ENCODE results near the gene F11.
"Not testable (repeated sequence)": the region's sequence is repeated elsewhere in the genome, so short reads cannot be mapped to it uniquely, and the experiment has no call there.

The F11 gene

DNA sequence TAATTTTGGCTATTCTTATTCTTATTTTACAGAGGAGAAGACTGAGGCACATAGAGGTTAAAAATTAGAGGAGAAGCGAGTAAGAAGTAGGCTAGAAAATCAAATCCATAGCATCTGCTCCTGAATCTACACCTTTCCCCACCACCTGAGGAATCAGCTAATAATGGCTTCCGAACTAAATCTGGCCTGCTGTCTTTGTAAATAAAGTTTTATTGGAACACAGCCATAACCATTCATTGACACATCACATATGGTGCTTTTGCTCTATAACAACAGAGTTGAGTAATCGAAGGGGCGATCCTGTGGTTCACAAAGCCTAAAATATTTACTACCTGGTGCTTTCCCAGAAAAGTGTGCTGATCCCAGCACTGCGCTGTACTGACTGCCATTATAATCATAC, 38.2 kb downstream of the F11 start:
- H3K27me3 ChIP-seq (ENCODE audit: insufficient read depth, low read length), result no peaks in the 10 kb centered on the region
- H3K4me3 ChIP-seq (ENCODE audit: low read length), result no peak overlapping the region
- H3K9ac ChIP-seq (ENCODE audit: low read depth, low read length), result no peak overlapping the region
- H3K27ac ChIP-seq (ENCODE audit: low read depth, low read length), result no peak overlapping the region
- no peaks in the 10 kb centered on the region for H3K4me1 ChIP-seq (ENCODE audit: insufficient read depth, low read length)
- 97% methylated on average over 5 of the region's 5 CpGs for WGBS
- H3K9me3 ChIP-seq (ENCODE audit: insufficient read depth, low read depth, low read length), result no peaks in the 10 kb centered on the region
- H3K36me3 ChIP-seq (ENCODE audit: insufficient read depth, low read length), result no peaks in the 10 kb centered on the region

DNA sequence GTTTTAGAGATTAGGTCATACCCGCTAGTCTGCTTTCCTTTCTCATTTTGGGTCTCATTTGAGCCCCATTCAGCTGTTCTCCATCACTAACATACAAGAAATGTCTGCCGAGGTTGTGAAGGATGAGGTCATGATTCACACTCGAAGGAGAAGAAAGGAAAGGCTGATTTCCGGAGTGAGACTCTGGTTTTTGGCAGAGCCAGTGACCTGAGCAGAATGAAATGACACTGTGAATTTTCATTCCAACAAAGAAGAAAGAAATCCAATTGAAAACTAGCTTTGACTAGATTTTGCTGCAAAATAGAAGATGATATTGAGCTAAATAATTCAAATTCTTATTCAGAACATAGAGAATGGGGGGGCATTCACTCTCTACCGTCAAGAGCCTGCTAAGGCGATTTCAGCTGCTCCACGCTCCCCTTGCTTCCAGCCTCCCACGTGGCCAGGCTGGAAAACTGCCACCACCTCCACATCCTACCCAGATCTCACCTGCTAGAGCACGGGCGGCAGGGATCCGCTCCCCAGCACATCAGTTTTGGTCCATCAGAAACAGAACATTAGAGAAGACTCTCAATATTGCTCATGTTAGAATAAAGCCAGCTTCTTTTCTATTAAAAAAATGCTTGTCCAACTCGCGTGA, 39.0 kb downstream of the F11 start:
- 79% methylated on average over 13 of the region's 13 CpGs for WGBS
- Histone ChIP-seq H3K4me1 (ENCODE audit: insufficient read depth, low read length) (no peaks in the 10 kb centered on the region), H3K9ac (ENCODE audit: low read depth, low read length) (no peak overlapping the region), H3K36me3 (ENCODE audit: insufficient read depth, low read length) (no peaks in the 10 kb centered on the region), H3K27me3 (ENCODE audit: insufficient read depth, low read length) (no peaks in the 10 kb centered on the region), H3K9me3 (ENCODE audit: insufficient read depth, low read depth, low read length) (no peaks in the 10 kb centered on the region), H3K4me3 (ENCODE audit: low read length) (no peak overlapping the region), H3K27ac (ENCODE audit: low read depth, low read length) (no peak overlapping the region)

DNA sequence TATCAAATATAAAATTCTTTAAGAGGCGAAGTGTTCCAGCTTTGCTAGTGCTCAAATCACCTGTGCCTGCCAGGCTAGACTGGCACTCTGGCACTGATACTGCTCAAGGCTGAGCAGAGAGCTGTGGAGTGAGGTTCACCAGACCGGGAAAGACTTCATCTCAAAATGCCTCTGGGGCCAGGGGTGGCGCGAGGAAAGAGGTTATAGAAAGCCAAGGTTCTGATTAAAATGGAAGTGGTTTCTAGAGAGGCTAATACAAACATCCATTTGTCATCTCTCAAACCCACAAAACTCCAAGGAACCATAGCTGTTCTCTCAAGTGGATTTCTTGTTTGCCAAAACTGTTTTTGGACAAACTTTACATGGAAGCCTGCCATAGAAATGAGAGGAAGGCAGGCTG, 41.5 kb downstream of the F11 start:
- Histone ChIP-seq H3K9ac (ENCODE audit: low read depth, low read length) (no peak overlapping the region), H3K4me1 (ENCODE audit: insufficient read depth, low read length) (no peaks in the 10 kb centered on the region), H3K27me3 (ENCODE audit: insufficient read depth, low read length) (no peaks in the 10 kb centered on the region), H3K36me3 (ENCODE audit: insufficient read depth, low read length) (no peaks in the 10 kb centered on the region), H3K4me3 (ENCODE audit: low read length) (no peak overlapping the region), H3K9me3 (ENCODE audit: insufficient read depth, low read depth, low read length) (no peaks in the 10 kb centered on the region), H3K27ac (ENCODE audit: low read depth, low read length) (no peak overlapping the region)
- WGBS, result 96% methylated on average over 4 of the region's 4 CpGs

DNA sequence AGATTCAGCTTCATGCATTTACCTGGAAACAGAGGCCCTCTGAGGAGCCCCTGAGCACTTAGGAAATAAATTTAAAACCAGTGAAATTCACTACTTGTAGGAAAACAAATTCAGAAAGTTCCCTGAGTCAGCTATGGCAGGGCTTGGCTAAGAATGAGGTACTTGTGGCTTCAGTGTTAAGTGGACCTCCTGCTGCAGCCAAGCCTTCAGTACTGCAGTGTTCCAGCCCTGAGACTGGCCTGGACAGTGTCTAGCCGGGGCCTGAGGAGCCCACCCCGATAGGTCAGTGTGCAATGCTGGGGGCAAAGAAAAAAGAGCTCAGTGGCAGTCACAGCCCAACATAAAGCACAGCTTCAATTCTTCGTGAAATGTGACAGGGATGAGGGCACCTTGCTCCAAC, 41.9 kb downstream of the F11 start:
- Histone ChIP-seq H3K27me3 (ENCODE audit: insufficient read depth, low read length) (no peaks in the 10 kb centered on the region), H3K4me1 (ENCODE audit: insufficient read depth, low read length) (no peaks in the 10 kb centered on the region), H3K36me3 (ENCODE audit: insufficient read depth, low read length) (no peaks in the 10 kb centered on the region), H3K9me3 (ENCODE audit: insufficient read depth, low read depth, low read length) (no peaks in the 10 kb centered on the region), H3K9ac (ENCODE audit: low read depth, low read length) (no peak overlapping the region), H3K4me3 (ENCODE audit: low read length) (no peak overlapping the region), H3K27ac (ENCODE audit: low read depth, low read length) (no peak overlapping the region)
- 86% methylated on average over 3 of the region's 3 CpGs for WGBS

DNA sequence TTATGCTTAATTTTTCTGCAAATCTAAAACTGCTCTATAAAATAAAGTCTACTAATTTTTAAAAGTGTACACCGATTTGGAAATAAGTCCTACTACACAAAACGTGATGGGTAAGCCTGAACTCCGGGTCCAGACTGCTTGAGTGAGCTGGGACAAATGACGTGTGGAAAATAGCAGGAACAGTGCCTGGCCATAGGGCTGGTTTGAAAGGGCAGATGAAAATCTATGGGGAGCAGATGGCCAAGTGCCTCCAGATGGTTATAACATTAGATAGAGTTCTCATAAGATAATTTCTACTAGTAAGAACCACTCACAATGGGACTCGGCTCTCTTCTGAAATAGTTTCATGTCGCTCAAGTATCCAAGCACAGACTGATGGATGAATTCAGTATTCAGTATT, 52.5 kb downstream of the F11 start:
- H3K4me3 ChIP-seq (ENCODE audit: low read length), result no peak overlapping the region
- no peaks in the 10 kb centered on the region for H3K9me3 ChIP-seq (ENCODE audit: insufficient read depth, low read depth, low read length)
- WGBS, result 93% methylated on average over 6 of the region's 6 CpGs
- H3K4me1 ChIP-seq (ENCODE audit: insufficient read depth, low read length), result no peaks in the 10 kb centered on the region
- H3K9ac ChIP-seq (ENCODE audit: low read depth, low read length), result no peak overlapping the region
- H3K36me3 ChIP-seq (ENCODE audit: insufficient read depth, low read length), result no peaks in the 10 kb centered on the region
- H3K27me3 ChIP-seq (ENCODE audit: insufficient read depth, low read length), result no peaks in the 10 kb centered on the region
- H3K27ac ChIP-seq (ENCODE audit: low read depth, low read length), result no peak overlapping the region

DNA sequence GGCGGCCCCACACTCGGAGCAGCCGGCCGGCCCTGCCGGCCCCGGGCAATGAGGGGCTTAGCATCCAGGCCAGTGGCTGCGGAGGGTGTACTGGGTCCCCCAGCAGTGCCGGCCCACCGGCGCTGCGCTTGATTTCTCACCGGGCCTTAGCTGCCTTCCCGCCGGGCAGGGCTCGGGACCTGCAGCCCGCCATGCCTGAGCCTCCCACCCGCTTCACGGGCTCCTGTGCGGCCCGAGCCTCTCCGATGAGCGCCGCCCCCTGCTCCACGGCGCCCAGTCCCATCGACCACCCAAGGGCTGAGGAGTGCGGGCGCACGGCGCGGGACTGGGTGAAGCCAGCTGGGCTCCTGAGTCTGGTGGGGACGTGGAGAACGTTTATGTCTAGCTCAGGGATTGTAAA, 58.7 kb downstream of the F11 start:
- H3K27me3 ChIP-seq (ENCODE audit: insufficient read depth, low read length); H3K36me3 ChIP-seq (ENCODE audit: insufficient read depth, low read length): not testable (repeated sequence)
- WGBS, result 96% methylated on average over 33 of the region's 33 CpGs

DNA sequence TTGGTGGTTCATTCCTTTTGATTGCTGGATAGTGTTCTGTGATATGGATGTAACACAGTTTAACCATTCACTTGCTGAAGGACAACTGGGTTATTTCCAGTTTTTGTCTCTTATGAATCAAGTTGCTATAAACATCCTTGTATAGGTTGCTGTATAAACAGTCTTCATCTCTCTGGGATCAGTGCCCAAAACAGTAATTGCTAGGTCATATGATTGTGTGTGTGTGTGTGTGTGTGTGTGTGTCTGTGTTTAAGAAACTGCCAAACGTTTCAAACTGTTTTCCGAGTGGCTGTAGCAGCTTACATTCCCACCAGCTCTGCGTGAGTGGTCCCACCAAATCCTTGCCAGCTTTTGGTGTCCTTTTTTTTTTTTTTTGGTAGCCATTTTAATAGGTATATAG, 60.4 kb downstream of the F11 start:
- no peak overlapping the region for H3K9ac ChIP-seq (ENCODE audit: low read depth, low read length)
- no peak overlapping the region for H3K4me3 ChIP-seq (ENCODE audit: low read length)
- H3K4me1 ChIP-seq (ENCODE audit: insufficient read depth, low read length), result no peaks in the 10 kb centered on the region
- no peaks in the 10 kb centered on the region for H3K36me3 ChIP-seq (ENCODE audit: insufficient read depth, low read length)
- no peaks in the 10 kb centered on the region for H3K9me3 ChIP-seq (ENCODE audit: insufficient read depth, low read depth, low read length)
- H3K27ac ChIP-seq (ENCODE audit: low read depth, low read length), result no peak overlapping the region
- WGBS, result 82% methylated on average over 3 of the region's 3 CpGs
- H3K27me3 ChIP-seq (ENCODE audit: insufficient read depth, low read length), result no peaks in the 10 kb centered on the region; the same call in 1 of the 2 replicates

More for the DNA sequence above, 58.7 kb downstream of the F11 start:
- H3K9me3 ChIP-seq (ENCODE audit: insufficient read depth, low read depth, low read length); H3K4me1 ChIP-seq (ENCODE audit: insufficient read depth, low read length); H3K9ac ChIP-seq (ENCODE audit: low read depth, low read length); H3K4me3 ChIP-seq (ENCODE audit: low read length); H3K27ac ChIP-seq (ENCODE audit: low read depth, low read length): not testable (repeated sequence)

DNA sequence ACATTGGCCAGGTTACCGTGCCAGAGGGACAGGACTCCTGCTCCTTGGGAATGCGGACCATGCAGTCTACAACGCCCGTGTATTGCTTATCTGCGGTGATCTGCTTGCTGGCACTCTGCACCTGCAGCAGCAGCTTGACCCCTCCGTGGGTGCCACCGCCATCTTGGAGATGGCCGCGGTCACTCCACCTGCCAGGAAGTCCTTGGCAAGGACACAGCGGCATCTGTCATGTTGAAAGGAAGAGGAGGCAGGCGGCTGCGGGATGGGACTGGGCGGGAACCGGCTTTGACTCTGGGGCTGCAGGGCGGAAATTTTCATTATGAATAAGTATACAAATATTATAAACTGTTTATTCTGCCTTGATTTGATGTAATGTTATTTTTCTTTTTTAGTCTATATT, 63.4 kb downstream of the F11 start:
- H3K9ac ChIP-seq (ENCODE audit: low read depth, low read length), result no peak overlapping the region
- H3K27ac ChIP-seq (ENCODE audit: low read depth, low read length), result no peak overlapping the region
- no peaks in the 10 kb centered on the region for H3K4me1 ChIP-seq (ENCODE audit: insufficient read depth, low read length)
- H3K4me3 ChIP-seq (ENCODE audit: low read length), result no peak overlapping the region
- no peaks in the 10 kb centered on the region for H3K36me3 ChIP-seq (ENCODE audit: insufficient read depth, low read length)
- peaks cover 5% of the 10 kb centered on the region; the same call in 1 of the 2 replicates for H3K9me3 ChIP-seq (ENCODE audit: insufficient read depth, low read depth, low read length)
- 93% methylated on average over 13 of the region's 15 CpGs for WGBS
- H3K27me3 ChIP-seq (ENCODE audit: insufficient read depth, low read length), result no peaks in the 10 kb centered on the region; the same call in 1 of the 2 replicates

DNA sequence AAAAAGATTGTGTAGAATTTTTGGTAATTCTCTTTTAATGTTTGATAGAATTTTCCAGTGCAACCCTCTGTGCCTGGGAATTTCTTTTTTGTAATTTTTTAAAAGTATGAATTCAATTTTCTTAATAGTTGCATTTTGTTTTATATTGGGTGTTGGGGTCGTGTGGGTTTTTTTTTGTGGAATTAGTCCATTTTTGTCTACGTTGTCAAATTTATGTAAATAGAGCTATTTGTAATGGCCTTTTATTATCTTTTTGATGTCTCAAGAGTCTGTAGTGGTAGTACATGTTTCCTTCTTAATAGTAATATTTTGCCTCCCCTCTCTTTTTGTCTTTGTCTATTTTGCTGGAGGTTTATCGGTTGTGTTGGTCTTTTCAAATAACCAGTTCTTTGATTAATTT, 64.4 kb downstream of the F11 start:
- Histone ChIP-seq H3K4me1 (ENCODE audit: insufficient read depth, low read length) (no peaks in the 10 kb centered on the region), H3K36me3 (ENCODE audit: insufficient read depth, low read length) (no peaks in the 10 kb centered on the region), H3K27ac (ENCODE audit: low read depth, low read length) (no peak overlapping the region), H3K27me3 (ENCODE audit: insufficient read depth, low read length) (no peaks in the 10 kb centered on the region; the same call in 1 of the 2 replicates), H3K9me3 (ENCODE audit: insufficient read depth, low read depth, low read length) (peaks cover 5% of the 10 kb centered on the region; the same call in 1 of the 2 replicates), H3K9ac (ENCODE audit: low read depth, low read length) (no peak overlapping the region), H3K4me3 (ENCODE audit: low read length) (no peak overlapping the region)
- 97% methylated on average over 2 of the region's 3 CpGs for WGBS

DNA sequence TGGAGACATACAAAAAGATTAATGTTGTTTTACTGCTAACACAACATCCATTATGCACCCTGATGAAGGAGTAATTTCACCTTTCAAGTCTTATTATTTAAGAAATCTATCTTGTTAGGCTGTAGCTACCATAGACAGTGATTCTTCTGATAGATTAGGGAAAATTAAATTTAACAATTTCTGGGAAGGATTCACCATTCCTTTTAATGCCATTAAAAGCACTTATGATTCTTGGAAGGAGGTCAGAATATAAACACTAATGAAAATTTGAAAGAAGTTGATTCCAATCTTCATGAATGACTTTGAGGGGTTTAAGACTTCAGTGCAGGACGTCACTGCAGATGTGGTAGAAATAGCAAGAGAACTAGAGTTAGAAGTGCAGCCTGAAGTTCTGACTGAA, 69.8 kb downstream of the F11 start:
- Histone ChIP-seq H3K27me3 (ENCODE audit: insufficient read depth, low read length) (peaks cover 10% of the 10 kb centered on the region; the same call in 1 of the 2 replicates), H3K4me3 (ENCODE audit: low read length) (no peak overlapping the region), H3K9me3 (ENCODE audit: insufficient read depth, low read depth, low read length) (peaks cover 5% of the 10 kb centered on the region; the same call in 1 of the 2 replicates), H3K4me1 (ENCODE audit: insufficient read depth, low read length) (no peaks in the 10 kb centered on the region), H3K27ac (ENCODE audit: low read depth, low read length) (no peak overlapping the region), H3K9ac (ENCODE audit: low read depth, low read length) (no peak overlapping the region), H3K36me3 (ENCODE audit: insufficient read depth, low read length) (no peaks in the 10 kb centered on the region)
- 79% methylated on average over 1 of the region's 1 CpG for WGBS
